GM18502 (cell line): ENCODE results near the gene CFP.
"Not testable (repeated sequence)": the region's sequence is repeated elsewhere in the genome, so short reads cannot be mapped to it uniquely, and the experiment has no call there.

Experiments used
- ATAC-seq: cut with Tn5 transposase; IDR thresholded peaks from one replicate; pipeline ENCODE4 v1.9.1; 2021; ENCODE audit warnings: mild to moderate bottlenecking; ENCODE audit not compliant: unreplicated experiment, poor library complexity

The CFP gene

DNA sequence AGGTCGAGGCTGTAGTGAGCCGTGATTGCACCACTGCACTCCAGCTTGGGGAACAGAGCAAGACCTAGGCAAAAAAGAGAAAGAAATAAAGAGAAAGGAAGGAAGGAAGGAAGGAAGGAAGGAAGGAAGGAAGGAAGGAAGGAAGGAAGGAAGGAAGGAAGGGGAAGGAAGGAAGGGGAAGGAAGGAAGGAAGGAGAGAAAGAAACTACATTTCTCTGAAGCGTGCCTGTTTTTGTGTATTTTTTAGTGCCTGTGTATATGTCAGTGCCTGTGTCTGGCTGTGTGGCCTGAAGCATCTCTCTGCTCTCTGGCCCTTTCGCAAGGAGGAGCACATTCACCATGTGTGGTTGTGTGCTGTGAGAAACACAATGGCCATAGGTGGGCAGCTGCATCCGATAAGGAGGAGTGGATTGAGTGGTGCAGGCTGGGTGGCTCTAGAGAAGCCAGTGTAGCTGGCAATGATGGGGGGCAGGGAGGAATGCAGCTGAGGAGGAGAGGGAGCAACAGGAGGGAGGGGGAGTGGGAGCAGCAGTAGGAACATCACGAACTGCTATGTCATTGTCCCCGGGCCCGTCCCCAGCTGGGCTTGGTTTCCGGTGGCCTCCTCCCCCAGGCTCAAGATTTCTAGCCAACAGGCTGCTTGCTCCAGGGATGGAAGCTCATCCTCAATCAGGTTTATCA is 21.5 kb downstream of the CFP start:
- ATAC-seq, result no peak

DNA sequence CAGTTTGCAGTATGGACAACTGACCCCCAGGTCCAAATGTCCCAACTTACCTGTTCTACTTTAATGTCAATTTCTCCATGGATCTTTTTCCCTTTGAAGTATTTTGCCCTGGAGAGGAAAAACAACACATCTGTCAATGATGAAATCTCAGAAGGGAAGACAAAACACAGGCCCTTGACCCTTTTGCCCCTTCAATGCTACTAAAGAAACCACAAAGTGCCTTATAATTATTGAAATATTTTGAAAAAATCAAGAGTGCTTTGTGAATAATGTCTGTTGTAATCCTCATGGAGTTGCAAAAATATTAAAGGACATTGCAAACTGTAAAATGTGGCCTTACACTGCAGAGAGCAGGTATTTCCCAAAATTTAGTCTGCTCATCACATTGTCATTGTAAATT is 22.6 kb downstream of the CFP start:
- no peak for ATAC-seq

DNA sequence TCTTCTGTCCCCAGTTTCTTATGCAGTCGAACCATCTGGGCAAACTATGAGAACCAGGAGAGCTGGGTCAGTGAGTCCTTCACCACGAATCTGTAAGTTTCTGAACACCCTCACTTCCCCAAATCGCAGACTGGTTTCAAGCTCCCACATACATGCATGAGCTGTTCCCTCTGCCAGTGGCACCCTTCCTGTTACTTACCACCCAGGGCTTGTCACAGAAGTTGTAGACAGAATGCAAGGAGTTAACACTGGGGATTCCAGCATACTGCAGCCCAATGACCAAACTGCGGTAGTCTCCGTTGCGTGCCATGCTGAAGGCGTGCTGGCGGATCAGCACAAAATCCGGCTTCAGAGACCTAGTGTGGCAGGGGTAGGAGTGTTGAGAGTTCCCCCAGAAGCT is 24.7 kb downstream of the CFP start:
- no peak for ATAC-seq

DNA sequence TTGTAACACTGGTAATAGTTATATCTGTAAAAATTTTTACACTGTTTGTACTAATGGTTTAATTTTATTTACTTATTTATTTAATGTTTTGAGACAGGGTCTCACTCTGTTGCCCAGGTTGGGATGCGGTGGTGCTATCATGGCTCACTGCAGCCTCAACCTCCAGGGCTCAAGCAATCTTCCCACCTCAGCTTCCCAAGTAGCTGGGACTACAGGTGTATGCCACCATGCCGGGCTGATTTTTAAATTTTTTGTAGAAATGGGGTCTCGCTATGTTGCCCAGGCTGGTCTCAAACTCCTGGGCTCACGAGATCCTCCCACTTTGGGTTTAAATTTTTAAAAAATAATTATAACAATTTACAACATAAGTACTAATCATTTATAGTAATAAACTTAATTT is 26.6 kb downstream of the CFP start:
- not testable (repeated sequence) for ATAC-seq

DNA sequence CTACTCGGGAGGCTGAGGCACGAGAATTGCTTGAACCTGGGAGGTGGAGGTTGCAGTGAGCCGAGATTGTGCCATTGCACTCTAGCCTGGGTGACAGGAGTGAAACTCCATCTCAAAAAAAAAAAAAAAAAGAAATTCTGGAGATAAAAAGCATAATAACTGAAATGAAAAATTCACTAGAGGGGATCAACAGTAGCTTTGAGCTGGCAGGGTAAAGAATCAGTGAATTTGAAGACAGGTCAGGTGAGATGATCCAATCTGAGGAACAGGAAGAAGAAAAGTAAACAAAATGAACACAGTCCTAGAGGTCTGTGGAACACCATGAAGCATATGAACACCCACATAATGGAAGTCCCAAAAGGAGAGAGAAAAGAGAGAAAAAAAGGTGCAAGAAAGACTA is 32.5 kb downstream of the CFP start:
- no peak for ATAC-seq

DNA sequence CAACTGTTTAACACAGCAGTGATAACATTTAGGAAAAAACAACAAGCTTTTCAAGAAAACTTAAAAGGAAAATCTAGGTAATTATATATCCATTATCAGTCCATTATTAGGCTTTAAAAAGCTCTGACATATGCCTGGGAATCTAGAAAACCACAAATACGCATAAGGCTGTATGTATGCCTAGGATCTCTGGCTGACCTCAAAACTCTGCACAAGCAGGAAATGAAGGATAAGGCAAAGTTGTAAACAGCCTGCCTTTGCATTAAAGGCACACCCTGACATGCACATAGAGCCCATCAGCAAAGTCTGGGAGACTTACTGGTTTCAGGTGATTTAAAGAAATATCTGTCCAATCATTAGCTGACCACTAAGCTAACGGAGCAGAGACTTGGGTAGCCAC is 33.5 kb downstream of the CFP start:
- ATAC-seq, result no peak

DNA sequence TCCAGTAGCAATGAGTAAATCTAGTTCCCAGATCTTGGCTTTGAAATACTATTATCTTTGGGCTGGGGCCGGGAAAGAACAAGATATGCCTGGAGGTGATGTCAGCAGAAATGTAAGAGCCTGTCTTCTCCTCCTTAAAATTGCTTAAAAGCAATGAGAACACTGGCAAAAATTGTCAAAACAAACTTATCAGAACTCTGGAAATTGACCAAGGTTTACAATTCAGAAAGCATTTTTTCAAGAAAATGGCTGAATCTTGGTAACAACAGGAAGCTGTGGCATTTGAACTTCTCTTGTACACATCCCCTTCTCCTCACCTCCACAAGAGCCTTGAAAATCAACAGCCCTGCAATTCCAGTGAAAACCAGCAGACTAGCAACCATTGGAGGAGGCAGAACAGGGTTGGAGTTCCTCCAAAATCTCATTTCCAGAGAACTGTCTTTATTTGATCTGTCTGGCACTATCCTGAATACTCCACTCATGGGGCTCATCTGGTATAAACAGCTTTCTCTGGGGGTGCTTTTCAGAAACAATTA is 33.9 kb downstream of the CFP start:
- ATAC-seq, result no peak

DNA sequence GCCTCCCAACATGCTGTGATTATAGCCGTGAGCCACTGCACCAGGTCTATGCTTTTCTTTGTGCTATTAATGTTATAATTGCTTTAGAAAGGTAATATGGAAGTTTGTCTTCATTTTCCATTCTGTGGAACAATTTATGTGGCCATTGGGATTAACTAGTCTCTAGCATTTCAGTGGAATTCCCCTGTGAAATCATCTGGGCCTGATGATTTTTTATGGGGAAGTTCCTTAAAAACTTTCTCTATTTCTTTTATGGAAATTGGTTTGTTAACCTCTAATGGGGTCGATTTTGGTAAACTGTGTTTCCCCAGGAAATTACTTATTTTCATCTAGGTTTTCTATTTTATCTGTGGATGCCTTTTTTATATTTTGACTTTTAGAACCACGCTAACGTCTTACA is 36.2 kb downstream of the CFP start:
- no peak for ATAC-seq

DNA sequence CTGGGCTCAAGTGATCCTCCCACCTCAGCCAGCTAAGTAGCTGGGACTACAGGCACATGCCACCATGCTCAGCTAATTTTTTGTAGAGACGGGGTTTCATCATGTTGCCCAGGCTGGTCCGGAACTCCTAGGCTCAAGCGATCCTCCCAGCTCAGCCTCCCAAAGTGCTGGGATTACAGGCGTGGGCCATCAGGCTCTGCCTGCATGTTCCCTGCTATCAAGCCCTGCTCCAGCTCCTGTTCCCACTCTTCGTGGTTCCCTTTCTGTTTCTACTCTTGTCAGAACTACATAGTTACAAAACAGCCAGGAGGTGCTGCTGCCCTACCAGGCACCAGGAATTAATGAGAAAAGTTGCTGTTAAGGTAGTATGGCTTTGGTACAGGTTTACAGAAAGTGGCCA is 38.7 kb downstream of the CFP start:
- ATAC-seq, result no peak

DNA sequence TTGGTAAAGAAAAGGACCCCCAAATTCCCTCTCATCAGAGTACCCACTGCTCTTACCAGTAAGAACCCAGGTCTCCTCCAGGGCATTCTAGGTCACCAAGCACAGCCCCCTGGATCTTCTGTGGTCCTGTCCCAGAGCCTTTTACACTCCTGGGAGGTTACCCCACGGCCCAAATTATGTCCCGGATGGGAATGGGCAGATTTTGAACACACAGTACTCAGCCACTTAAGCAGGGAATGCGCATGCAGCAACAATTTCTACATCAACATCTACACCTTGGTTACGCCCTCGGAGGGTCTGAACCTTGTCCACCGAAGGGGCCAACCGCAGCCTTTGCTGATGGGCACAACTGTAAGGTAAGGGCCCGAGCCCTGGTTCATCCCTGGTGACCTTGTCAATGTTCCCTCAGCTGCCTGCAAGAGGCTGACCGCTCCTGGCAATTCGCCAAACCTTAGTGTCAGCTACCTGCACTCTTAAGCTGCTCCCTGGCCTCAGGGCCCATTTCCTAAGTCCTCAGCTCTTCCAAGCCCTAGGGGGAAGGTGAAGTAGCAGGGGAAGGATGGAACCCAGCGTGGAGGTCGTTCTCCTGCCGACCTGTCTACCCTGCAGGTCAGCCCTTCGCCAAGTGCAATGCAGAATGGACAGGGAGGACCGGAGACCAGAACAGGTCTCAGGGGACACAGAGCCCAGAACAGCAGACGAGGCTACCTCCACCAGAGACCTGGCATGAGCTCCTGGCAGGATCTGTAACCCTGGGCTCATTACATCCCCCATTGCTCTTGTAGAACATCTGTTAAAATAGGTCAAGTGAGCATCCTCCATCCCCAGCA is 41.6 kb downstream of the CFP start:
- ATAC-seq, result no peak

DNA sequence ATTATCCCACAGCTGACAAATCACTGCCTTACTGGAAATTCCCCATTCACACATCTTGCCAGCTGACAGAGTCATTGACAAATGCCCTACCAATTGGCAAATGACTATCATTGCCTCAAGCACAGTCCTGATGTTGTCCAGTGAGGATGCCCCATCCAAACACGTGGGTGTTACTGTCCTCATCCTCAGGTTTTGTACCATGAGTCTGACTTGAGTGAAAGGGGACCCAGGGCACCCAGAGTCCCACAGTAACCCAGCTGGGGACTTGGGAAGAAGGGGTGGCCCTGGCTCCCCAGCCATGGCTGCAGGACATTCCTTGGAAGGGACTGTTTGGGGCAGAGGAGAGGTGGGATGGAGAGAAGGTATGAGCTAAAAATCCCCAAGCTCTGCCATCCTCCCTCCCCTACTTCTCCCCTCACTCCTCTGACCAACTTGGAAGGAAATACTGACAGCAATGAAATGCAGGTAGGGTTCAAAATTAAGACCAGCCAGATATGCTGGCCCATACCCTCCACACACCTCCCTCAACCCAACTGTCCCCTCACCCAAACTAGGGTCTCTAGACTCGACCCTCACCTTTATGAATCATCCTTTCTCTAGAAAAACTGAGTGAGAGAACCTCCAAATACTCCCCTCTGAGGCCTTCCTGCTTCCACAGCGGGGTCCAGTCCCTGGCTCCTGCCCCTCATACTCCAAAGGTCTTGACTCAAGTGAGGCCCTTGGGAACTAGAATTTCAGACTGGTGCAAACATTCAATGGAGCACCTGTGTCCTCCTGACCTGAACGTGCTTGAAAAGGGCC is 42.4 kb downstream of the CFP start:
- no peak for ATAC-seq

DNA sequence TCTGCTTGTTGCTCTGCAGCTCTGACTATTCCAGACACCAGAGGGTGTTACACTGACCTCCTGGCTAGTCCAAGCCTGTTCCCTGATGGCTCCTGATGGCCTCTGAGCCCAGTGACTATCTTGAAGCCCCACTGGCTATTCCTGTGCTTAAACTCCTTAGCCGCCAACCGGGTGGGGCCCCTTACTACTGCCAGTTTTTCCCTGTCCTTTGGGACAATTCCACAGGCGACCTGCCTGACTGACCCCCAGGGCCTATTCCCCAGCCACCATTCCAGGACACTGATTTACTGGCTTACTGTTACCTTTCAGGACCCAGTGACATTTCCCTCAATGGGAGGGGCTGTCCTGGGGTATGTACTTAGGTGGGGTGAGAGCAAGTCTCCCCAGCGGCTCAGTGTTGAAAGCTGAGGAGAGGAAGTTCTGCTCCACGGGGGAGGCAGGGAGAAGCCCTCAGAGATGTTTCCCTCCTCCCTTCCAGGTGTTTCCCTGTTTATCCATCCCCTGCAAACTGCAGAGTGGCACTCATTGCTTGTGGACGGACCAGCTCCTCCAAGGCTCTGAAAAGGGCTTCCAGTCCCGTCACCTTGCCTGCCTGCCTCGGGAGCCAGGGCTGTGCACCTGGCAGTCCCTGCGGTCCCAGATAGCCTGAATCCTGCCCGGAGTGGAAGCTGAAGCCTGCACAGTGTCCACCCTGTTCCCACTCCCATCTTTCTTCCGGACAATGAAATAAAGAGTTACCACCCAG is 43.5 kb downstream of the CFP start:
- ATAC-seq, result no peak

DNA sequence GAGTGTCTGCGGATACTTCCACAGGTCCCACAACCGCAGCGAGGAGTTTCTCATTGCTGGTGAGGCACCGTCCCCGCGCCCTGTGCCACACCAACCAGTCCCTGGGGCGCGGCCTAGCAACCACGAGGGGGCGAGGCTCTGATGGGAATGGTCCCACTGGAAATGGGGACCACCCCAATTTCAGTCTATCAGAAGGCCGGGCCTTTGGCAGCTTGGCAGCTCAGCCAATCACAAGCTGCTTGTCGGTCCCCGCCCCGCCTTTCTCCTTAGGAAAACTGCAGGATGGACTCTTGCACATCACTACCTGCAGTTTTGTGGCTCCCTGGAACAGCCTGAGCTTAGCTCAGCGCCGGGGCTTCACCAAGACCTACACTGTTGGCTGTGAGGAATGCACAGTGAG is 44.5 kb downstream of the CFP start:
- no peak for ATAC-seq

DNA sequence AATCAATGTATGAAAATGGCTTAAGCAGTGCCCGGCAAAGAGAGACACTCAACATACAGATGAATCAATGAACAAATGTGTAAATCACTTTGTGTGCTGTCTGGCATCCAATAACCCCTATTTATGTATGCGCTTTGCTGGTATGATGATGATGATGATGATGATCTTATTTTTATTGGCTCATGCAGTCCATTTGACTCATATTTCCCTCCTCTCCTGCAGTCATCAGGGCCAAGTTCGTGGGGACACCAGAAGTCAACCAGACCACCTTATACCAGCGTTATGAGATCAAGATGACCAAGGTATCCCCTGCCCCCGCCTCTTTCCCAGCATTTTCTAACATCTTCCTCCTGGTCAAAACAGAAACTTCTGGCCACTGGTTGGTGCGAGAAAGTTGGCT is 45.0 kb downstream of the CFP start:
- ATAC-seq, result no peak

DNA sequence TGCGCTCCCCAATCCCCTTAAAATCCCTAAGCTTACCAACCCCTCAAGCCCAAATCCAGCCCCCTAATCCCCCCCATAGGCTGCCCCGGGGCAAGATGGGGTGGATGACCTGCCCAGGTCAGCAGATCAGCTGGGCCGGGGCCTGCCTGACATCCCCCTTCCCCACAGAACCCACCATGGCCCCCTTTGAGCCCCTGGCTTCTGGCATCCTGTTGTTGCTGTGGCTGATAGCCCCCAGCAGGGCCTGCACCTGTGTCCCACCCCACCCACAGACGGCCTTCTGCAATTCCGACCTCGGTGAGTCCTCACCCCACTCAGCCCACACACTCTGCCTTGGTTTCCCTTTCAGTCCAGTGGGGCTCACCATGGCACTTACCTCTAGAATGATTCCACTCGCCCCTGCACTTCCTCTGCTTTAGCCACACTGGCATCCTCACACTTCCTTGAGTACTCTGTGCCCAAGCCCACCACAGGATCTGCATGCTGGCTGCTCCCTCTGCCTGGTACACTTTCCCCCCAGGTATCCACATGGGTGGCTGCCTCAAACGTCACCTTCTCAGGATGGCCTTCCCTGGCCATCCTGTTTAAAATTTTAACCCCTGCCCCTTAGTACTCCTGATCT is 46.4 kb downstream of the CFP start:
- ATAC-seq, result no peak

DNA sequence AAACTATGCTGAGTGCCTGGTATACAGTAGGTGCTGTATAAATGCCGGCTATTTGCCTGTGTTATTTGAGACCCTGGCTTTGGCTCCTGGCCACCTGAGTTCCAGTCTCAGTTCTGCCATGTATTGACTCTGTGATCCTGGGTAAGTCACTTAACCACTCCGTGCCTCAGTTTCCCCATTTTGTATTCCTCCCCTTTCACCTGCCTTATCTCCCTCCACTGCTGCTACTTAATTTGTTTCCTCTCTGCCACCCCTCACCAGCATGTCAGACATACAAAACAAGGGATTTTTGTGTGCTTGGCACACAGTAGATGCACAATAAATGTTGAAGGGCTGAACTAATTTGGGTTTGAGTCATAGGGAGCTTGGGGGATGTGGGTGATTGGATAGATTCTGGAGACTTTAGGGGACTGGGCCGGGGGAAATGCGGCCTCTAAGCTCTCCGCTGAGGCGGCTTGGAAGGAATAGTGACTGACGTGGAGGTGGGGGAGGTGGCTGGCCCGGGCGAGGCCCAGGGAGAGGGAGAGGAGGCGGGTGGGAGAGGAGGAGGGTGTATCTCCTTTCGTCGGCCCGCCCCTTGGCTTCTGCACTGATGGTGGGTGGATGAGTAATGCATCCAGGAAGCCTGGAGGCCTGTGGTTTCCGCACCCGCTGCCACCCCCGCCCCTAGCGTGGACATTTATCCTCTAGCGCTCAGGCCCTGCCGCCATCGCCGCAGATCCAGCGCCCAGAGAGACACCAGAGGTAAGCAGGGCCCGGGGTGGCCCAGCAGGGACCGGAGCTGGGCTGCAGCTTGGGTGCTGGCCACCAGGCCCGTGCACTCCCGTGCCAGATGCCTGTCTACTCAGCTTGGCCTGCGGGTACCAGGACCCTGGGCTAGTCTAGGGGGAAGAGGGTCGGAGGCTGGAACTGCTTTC is 47.7 kb downstream of the CFP start, which contains the start of gene TIMP1:
TIMP1 (plus strand) TSS at position 706 of the 917 bp plus-strand sequence. CDS start 980 bp downstream, outside the sequence.
- ATAC-seq, result peak; percentile 94

DNA sequence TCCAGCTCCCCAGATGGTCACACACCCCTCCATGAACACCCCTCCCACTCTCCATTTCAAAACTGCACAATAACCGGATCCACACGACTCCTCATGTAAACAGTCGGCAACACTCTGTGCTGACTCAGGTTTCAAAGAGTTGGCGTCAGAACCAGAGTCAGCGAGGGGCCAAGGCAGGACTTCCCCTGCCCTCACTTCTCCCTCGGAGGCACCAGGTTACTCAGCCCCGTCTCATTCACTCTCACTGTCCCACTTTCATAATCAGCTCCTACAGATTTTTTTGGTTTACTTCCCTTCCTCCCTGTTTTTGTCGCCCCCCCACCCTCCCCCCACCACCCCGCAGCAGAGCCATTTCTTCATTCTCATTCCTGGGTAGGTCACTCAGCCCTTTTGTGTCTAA is 50.2 kb downstream of the CFP start:
- no peak for ATAC-seq

DNA sequence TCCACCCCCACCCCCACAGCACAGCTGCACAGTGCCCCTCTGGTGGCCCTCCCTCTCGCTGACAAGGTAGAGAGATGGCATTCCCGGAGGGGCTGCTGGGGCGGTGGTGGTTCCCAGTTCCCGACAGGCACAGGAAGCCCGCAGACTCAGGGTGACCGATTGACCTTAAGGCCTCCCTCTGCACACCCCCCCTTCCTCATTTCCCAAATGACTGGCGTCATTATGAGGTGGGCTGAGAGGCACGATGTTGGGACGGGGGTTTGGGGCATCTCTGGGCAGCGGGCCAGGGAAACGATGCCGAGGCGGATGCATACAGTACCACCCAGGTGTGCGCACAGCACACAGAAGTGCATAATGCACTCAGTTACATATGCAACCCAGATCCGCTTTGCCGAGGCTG is 51.0 kb downstream of the CFP start:
- ATAC-seq, result no peak

DNA sequence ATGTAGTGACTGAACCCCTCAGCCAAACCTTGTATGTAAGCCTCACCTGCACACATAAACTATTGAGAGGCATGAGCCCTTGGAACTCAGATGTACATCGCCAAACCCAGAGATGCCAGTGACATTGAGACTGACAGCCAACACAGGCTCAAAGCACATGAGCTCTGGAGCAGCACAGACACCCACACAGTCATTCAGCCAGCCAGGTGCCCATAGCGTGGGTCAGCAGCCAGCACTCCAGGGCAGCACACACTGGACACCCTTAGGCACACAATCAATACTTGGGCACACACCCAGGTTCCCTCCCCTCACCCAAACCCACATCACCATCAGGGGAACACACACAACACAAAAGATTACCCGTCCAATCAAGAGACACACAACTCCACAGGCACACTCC is 51.8 kb downstream of the CFP start:
- ATAC-seq, result no peak
